ENCODE results near the gene DCC. TPM values are rescaled to one million over a fixed set of nuclear protein-coding genes. Genes with fewer than 3 reads are reported as not detected.

DCC gene
- total and polyA plus RNA-seq, 9 donors = under 0.01 to 0.77 (median 0.30) TPM; not detected in 3

- H3K27ac ChIP-seq = no peak overlapping the region
- DNase-seq = no peak
- TF ChIP-seq EP300 (IDR thresholded peaks at IDR 0.05) (no peak), CTCF (IDR thresholded peaks at IDR 0.05) (no peak), POLR2A (IDR thresholded peaks at IDR 0.05) (no peak)
- intact Hi-C loops (cut with DNase I) = no loop called here
- H3K9me3 ChIP-seq = no peaks in the 10 kb centered on the region
- WGBS, 3 donors = 57 to 74% (median 63%) methylated on average over 2 of the region's 2 CpGs
- no peaks in the 10 kb centered on the region for H3K4me1 ChIP-seq (ENCODE audit: insufficient read depth)
- H3K4me3 ChIP-seq = no peak overlapping the region
- H3K36me3 ChIP-seq = no peaks in the 10 kb centered on the region
- no peaks in the 10 kb centered on the region for H3K27me3 ChIP-seq
Observed at GRCh38 chr18:52484977-52485376, 145.0 kb downstream of the DCC start.

GRCh38 chr18:52486052-52486451 is 146.1 kb downstream of the DCC start:
- 86 to 93% (median 87%) methylated on average over 6 of the region's 6 CpGs for WGBS, 3 donors

GRCh38 chr18:52489396-52490306 is 149.7 kb downstream of the DCC start:
- TF ChIP-seq EP300 (IDR thresholded peaks at IDR 0.05) (no peak), POLR2A (IDR thresholded peaks at IDR 0.05) (no peak), CTCF (IDR thresholded peaks at IDR 0.05) (no peak)
- Histone ChIP-seq H3K36me3 (no peaks in the 10 kb centered on the region), H3K9me3 (no peaks in the 10 kb centered on the region), H3K4me3 (no peak overlapping the region), H3K27ac (no peak overlapping the region), H3K27me3 (no peaks in the 10 kb centered on the region), H3K4me1 (ENCODE audit: insufficient read depth) (no peaks in the 10 kb centered on the region)
- DNase-seq = no peak
- intact Hi-C loops (cut with DNase I) = no loop called here
- 23 to 34% (median 24%) methylated on average over 4 of the region's 4 CpGs for WGBS, 3 donors

More at GRCh38 chr18:52486052-52486451, 146.1 kb downstream of the DCC start:
- H3K27ac ChIP-seq = no peak overlapping the region
- H3K27me3 ChIP-seq = no peaks in the 10 kb centered on the region
- intact Hi-C loops (cut with DNase I) = no loop called here
- no peaks in the 10 kb centered on the region for H3K36me3 ChIP-seq
- no peaks in the 10 kb centered on the region for H3K4me1 ChIP-seq (ENCODE audit: insufficient read depth)
- H3K9me3 ChIP-seq = no peaks in the 10 kb centered on the region
- no peak for DNase-seq
- TF ChIP-seq POLR2A (IDR thresholded peaks at IDR 0.05) (no peak), CTCF (IDR thresholded peaks at IDR 0.05) (no peak), EP300 (IDR thresholded peaks at IDR 0.05) (no peak)
- H3K4me3 ChIP-seq = no peak overlapping the region

- no peaks in the 10 kb centered on the region for H3K36me3 ChIP-seq
- intact Hi-C loops (cut with DNase I) = no loop called here
- H3K9me3 ChIP-seq = no peaks in the 10 kb centered on the region
- H3K4me1 ChIP-seq (ENCODE audit: insufficient read depth) = no peaks in the 10 kb centered on the region
- TF ChIP-seq CTCF (IDR thresholded peaks at IDR 0.05) = no peak
- no peak for TF ChIP-seq EP300 (IDR thresholded peaks at IDR 0.05)
- TF ChIP-seq POLR2A (IDR thresholded peaks at IDR 0.05) = no peak
- no peak for DNase-seq
- no peaks in the 10 kb centered on the region for H3K27me3 ChIP-seq
- H3K4me3 ChIP-seq = no peak overlapping the region
- no peak overlapping the region for H3K27ac ChIP-seq
Observed at GRCh38 chr18:52496426-52496825, 156.4 kb downstream of the DCC start.
